HL-60 (cell line): ENCODE measurements around the gene CALHM5.

ENCODE experiments used
- DNase-seq, 2 experiments: peaks; one replicate each; pipeline ENCODE4 v3.0.0-alpha.2; 2010 to 2020; ENCODE audit warnings: low read depth in 1 of 2, low spot score in 1 of 2
- H3K27ac ChIP-seq: fragments of 250-450 bp; sonication (Bioruptor Pico); replicated peaks from 2 replicates; pipeline ENCODE4 v1.5.1; 2020; ENCODE audit warnings: mild to moderate bottlenecking, moderate library complexity
- H3K27me3 ChIP-seq: fragments of 250-450 bp; sonication (Bioruptor Pico); 2 replicates; pipeline ENCODE4 v1.5.1; 2021; ENCODE audit warnings: mild to moderate bottlenecking, moderate library complexity; ENCODE audit not compliant: insufficient read depth, poor library complexity, severe bottlenecking
- H3K4me3 ChIP-seq: replicated peaks from 2 replicates; pipeline ENCODE4 v1.5.1; 2011; ENCODE audit warnings: mild to moderate bottlenecking, control low read depth, low read length; ENCODE audit not compliant: insufficient read depth
- CTCF ChIP-seq: IDR thresholded peaks from one replicate; pipeline ENCODE4 v1.5.1; 2011; ENCODE audit warnings: low read length, control low read depth, inconsistent platforms; ENCODE audit not compliant: insufficient read depth
- GABPA ChIP-seq: IDR thresholded peaks from 2 replicates; pipeline ENCODE4 v1.6.1; 2012; ENCODE audit warnings: low read depth
- POLR2AphosphoS5 ChIP-seq: IDR thresholded peaks from 2 replicates; pipeline ENCODE4 v1.6.1; 2012; ENCODE audit warnings: low read depth
- SPI1 ChIP-seq: IDR thresholded peaks from 2 replicates; pipeline ENCODE4 v1.6.1; 2012; ENCODE audit warnings: low read depth, mild to moderate bottlenecking, borderline replicate concordance
- TF ChIP-seq, protein P1 (sequence below): IDR thresholded peaks from 2 replicates; pipeline ENCODE4 v1.6.1; 2012; ENCODE audit warnings: low read depth; ENCODE audit not compliant: insufficient replicate concordance

Gene CALHM5

DNA sequence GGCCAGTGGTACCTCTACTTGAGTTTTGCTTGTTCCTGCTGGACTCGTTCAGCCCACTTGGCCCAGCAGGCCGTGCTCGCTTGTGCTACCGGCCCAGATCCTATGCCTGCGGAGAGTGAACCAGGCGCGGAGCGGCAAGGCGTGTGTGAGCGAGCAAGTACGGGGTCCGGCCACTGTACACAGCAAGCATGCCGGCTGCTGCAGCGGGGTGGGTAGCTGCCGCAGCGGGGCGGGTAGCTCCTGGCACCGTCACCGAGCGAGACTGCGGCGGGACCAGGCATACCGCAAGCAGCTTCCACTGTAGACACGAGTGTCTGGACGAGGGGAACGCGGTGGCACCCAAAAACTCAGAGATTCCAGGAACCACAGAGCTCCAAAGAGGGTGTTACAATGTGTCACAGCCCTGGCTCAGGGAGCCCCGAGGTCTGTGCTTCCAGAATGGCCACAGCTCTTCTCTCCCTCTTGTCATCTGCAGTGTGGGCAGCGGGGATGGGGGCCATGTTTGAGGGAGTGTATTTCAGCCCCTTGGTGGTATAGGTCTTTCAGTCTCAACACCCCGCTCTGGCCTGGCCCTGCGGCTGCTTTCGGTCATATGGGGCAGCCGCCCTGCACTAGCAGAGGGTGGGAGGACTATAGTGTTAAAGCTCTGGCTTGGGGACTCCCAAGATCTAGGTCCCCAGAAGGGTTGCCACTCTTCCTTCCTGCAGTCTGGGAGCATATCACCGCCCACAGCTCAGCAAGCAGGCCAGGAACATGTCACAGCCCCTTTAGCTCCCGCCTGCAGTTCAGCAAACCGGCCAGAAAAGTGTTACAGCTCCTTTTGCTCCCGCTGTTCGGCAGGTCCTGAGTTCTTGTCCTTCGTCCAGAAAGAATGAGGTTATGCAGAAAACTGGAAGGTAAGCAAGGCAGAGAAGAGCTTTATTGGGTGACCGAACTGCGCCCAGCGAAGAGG is 53.8 kb downstream of the CALHM5 start:
- TF ChIP-seq CTCF (no peak), POLR2AphosphoS5 (no peak), SPI1 (no peak), GABPA (no peak)
- TF ChIP-seq, protein P1, sequence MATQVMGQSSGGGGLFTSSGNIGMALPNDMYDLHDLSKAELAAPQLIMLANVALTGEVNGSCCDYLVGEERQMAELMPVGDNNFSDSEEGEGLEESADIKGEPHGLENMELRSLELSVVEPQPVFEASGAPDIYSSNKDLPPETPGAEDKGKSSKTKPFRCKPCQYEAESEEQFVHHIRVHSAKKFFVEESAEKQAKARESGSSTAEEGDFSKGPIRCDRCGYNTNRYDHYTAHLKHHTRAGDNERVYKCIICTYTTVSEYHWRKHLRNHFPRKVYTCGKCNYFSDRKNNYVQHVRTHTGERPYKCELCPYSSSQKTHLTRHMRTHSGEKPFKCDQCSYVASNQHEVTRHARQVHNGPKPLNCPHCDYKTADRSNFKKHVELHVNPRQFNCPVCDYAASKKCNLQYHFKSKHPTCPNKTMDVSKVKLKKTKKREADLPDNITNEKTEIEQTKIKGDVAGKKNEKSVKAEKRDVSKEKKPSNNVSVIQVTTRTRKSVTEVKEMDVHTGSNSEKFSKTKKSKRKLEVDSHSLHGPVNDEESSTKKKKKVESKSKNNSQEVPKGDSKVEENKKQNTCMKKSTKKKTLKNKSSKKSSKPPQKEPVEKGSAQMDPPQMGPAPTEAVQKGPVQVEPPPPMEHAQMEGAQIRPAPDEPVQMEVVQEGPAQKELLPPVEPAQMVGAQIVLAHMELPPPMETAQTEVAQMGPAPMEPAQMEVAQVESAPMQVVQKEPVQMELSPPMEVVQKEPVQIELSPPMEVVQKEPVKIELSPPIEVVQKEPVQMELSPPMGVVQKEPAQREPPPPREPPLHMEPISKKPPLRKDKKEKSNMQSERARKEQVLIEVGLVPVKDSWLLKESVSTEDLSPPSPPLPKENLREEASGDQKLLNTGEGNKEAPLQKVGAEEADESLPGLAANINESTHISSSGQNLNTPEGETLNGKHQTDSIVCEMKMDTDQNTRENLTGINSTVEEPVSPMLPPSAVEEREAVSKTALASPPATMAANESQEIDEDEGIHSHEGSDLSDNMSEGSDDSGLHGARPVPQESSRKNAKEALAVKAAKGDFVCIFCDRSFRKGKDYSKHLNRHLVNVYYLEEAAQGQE: no peak

DNA sequence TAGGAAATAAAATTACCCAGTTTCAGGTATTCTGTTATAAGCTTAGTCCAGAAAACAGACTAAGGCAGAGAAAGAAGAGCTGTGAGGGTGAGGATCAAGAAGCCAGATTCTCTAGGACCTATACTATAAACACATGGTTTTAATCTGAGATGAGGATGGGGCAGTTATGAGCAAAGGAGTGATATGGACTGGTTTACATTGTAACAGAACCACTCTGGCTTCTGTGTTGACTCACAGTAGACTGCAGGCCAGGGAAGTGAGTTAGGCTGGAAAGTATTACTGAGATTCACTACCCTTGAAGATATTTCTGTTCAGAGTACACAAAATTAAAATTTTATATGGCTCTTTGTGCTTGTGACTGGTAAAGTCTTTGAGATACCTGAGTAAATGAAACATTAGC is 56.7 kb downstream of the CALHM5 start:
- TF ChIP-seq CTCF (no peak), SPI1 (no peak), POLR2AphosphoS5 (no peak)
- H3K4me3 ChIP-seq: no peak overlapping the region
- DNase-seq: no peak
- H3K27me3 ChIP-seq: no peaks in the 10 kb centered on the region
- no peak overlapping the region; the same call in 1 of the 2 replicates for H3K27ac ChIP-seq

More for the DNA sequence above, 53.8 kb downstream of the CALHM5 start:
- Histone ChIP-seq H3K4me3 (no peak overlapping the region), H3K27me3 (no peaks in the 10 kb centered on the region), H3K27ac (no peak overlapping the region)
- no peak for DNase-seq

GRCh38 chr6:116568821-116569755 is 57.6 kb downstream of the CALHM5 start:
- peak overlapping the region; percentile 52 for H3K27ac ChIP-seq
- peak; percentile 80 for TF ChIP-seq SPI1
- TF ChIP-seq CTCF: no peak
- TF ChIP-seq POLR2AphosphoS5: no peak
- no peak overlapping the region; the same call in 1 of the 2 replicates for H3K4me3 ChIP-seq
- DNase-seq: peak; percentile 23 to 24
- no peaks in the 10 kb centered on the region for H3K27me3 ChIP-seq

- Histone ChIP-seq H3K4me3 (peak within 1 kb of the TSS; percentile 69), H3K27me3 (no peaks in the 10 kb centered on the region), H3K27ac (peak within 1 kb of the TSS; percentile 89)
- TF ChIP-seq POLR2AphosphoS5: peak; percentile 96
- TF ChIP-seq SPI1: no peak
- peak; percentile 93 to 100 for DNase-seq
Observed at GRCh38 chr6:116570856-116571682, 59.6 kb downstream of the CALHM5 start, which contains the start of gene RWDD1. RWDD1 (plus strand) TSS chr6:116571504; CDS start chr6:116571583, 79 bp downstream.
